ENCODE measurements around the gene MAPT. TPM values are rescaled to one million over a fixed set of nuclear protein-coding genes. Genes with fewer than 3 reads are reported as not detected.

MAPT gene
- total RNA-seq, 2 donors from 2014 or later: 11.7 to 14.7 TPM

GRCh38 chr17:45991341-45991740 lies 97.0 kb downstream of the MAPT start:
- Histone ChIP-seq H3K4me1 (replicated peaks) (no peaks in the 10 kb centered on the region), H3K9me3 (no peaks in the 10 kb centered on the region), H3K4me3 (no peak overlapping the region), H3K36me3 (no peaks in the 10 kb centered on the region), H3K27me3 (replicated peaks; ENCODE audit: insufficient read depth) (no peaks in the 10 kb centered on the region), H3K27ac (no peak overlapping the region)
- TF ChIP-seq CTCF (IDR thresholded peaks at IDR 0.05) (no peak), POLR2A (IDR thresholded peaks at IDR 0.05) (no peak), POLR2AphosphoS5 (IDR thresholded peaks at IDR 0.05) (no peak)
- 93% methylated on average over 10 of the region's 10 CpGs for WGBS
- intact Hi-C loops (cut with DNase I): no loop called here
- no peak for DNase-seq (ENCODE audit: low spot score)

- H3K27me3 ChIP-seq (replicated peaks; ENCODE audit: insufficient read depth): no peaks in the 10 kb centered on the region
- intact Hi-C loops (cut with DNase I): no loop called here
- no peaks in the 10 kb centered on the region for H3K36me3 ChIP-seq
- no peaks in the 10 kb centered on the region for H3K9me3 ChIP-seq
- H3K4me3 ChIP-seq: no peak overlapping the region
- WGBS: 80% methylated on average over 6 of the region's 6 CpGs
- DNase-seq (ENCODE audit: low spot score): no peak
- no peak overlapping the region for H3K27ac ChIP-seq
- TF ChIP-seq POLR2A (IDR thresholded peaks at IDR 0.05) (no peak), CTCF (IDR thresholded peaks at IDR 0.05) (no peak), POLR2AphosphoS5 (IDR thresholded peaks at IDR 0.05) (no peak)
- H3K4me1 ChIP-seq (replicated peaks): no peaks in the 10 kb centered on the region
Observed at GRCh38 chr17:45992175-45992574, 97.8 kb downstream of the MAPT start.

- Histone ChIP-seq H3K4me1 (replicated peaks) (no peaks in the 10 kb centered on the region), H3K4me3 (no peak overlapping the region), H3K27me3 (replicated peaks; ENCODE audit: insufficient read depth) (no peaks in the 10 kb centered on the region), H3K27ac (no peak overlapping the region), H3K9me3 (no peaks in the 10 kb centered on the region), H3K36me3 (no peaks in the 10 kb centered on the region)
- no peak for TF ChIP-seq CTCF (IDR thresholded peaks at IDR 0.05)
- no peak for TF ChIP-seq POLR2AphosphoS5 (IDR thresholded peaks at IDR 0.05)
- no peak for TF ChIP-seq POLR2A (IDR thresholded peaks at IDR 0.05)
- intact Hi-C loops (cut with DNase I): no loop called here
- no peak for DNase-seq (ENCODE audit: low spot score)
- 79% methylated on average over 10 of the region's 10 CpGs for WGBS
Observed at GRCh38 chr17:45992904-45993303, 98.5 kb downstream of the MAPT start.

GRCh38 chr17:45993962-45994627 lies 99.7 kb downstream of the MAPT start:
- intact Hi-C loops (cut with DNase I): no loop called here
- H3K36me3 ChIP-seq: no peaks in the 10 kb centered on the region
- no peak overlapping the region for H3K4me3 ChIP-seq
- WGBS: 90% methylated on average over 16 of the region's 16 CpGs
- DNase-seq (ENCODE audit: low spot score): no peak
- no peaks in the 10 kb centered on the region for H3K4me1 ChIP-seq (replicated peaks)
- H3K9me3 ChIP-seq: no peaks in the 10 kb centered on the region
- TF ChIP-seq POLR2A (IDR thresholded peaks at IDR 0.05) (no peak), POLR2AphosphoS5 (IDR thresholded peaks at IDR 0.05) (no peak), CTCF (IDR thresholded peaks at IDR 0.05) (no peak)
- no peak overlapping the region for H3K27ac ChIP-seq
- H3K27me3 ChIP-seq (replicated peaks; ENCODE audit: insufficient read depth): no peaks in the 10 kb centered on the region

GRCh38 chr17:45994987-45995386 lies 100.6 kb downstream of the MAPT start:
- TF ChIP-seq CTCF (IDR thresholded peaks at IDR 0.05) (no peak), POLR2A (IDR thresholded peaks at IDR 0.05) (no peak), POLR2AphosphoS5 (IDR thresholded peaks at IDR 0.05) (no peak)
- no peak for DNase-seq (ENCODE audit: low spot score)
- Histone ChIP-seq H3K4me3 (no peak overlapping the region), H3K9me3 (no peaks in the 10 kb centered on the region), H3K36me3 (no peaks in the 10 kb centered on the region), H3K4me1 (replicated peaks) (no peaks in the 10 kb centered on the region), H3K27me3 (replicated peaks; ENCODE audit: insufficient read depth) (no peaks in the 10 kb centered on the region), H3K27ac (no peak overlapping the region)
- intact Hi-C loops (cut with DNase I): no loop called here
- 93% methylated on average over 8 of the region's 8 CpGs for WGBS

Data from prostate gland (tissue), 2 donors.